Thoracic aorta (tissue), 2 donors: ENCODE results near the gene TRMT6. TPM values are rescaled to one million over a fixed set of nuclear protein-coding genes. Genes with fewer than 3 reads are reported as not detected.

Source experiments
- ATAC-seq: fragments of 150-250 bp; one replicate; pipeline ENCODE4 v1.8.0; 2017; ENCODE audit warnings: low read depth; ENCODE audit not compliant: insufficient number of reproducible peaks, low FRiP score
- DNase-seq: peaks from one replicate; pipeline ENCODE4 v3.0.0-alpha.2; 2020; ENCODE audit warnings: low spot score
- H3K27ac ChIP-seq, 2 donors: fragments of 200-600 bp; sonication (generic); 1 replicate in 1 of 2; 2 replicates in 1 of 2; pipeline ENCODE4 v1.5.1; 2016; ENCODE audit warnings: mild to moderate bottlenecking in 2 of 2, moderate library complexity in 2 of 2
- H3K27me3 ChIP-seq: fragments of 200-600 bp; sonication (generic); replicated peaks from 2 replicates; pipeline ENCODE4 v1.6.0; 2016; ENCODE audit warnings: mild to moderate bottlenecking; ENCODE audit not compliant: insufficient read depth
- H3K36me3 ChIP-seq: fragments of 200-600 bp; sonication (generic); one replicate; pipeline ENCODE4 v1.5.1; 2016
- H3K4me1 ChIP-seq, 2 donors: fragments of 200-600 bp; sonication (generic); 1 replicate in 1 of 2; 2 replicates in 1 of 2; pipeline versions ENCODE4 v1.5.1 to v1.6.0; 2016; ENCODE audit warnings: low read depth in 2 of 2, mild to moderate bottlenecking in 1 of 2; ENCODE audit not compliant: control insufficient read depth in 1 of 2
- H3K4me3 ChIP-seq: fragments of 200-600 bp; sonication (generic); 2 replicates; pipeline ENCODE4 v1.5.1; 2016; ENCODE audit warnings: mild to moderate bottlenecking
- H3K9me3 ChIP-seq: fragments of 200-600 bp; sonication (generic); 2 replicates; pipeline ENCODE4 v1.5.1; 2016
- CTCF ChIP-seq: fragments of 200-600 bp; sonication (generic); IDR thresholded peaks from one replicate; pipeline ENCODE4 v1.5.1; 2019; ENCODE audit warnings: antibody characterized with exemption
- total RNA-seq, 2 donors: library from RNA; depleted of rRNA; stranded (reverse); fragments of >200 nt; gene quantifications; one replicate each; pipeline versions ENCODE4 v1.1.0 to v1.2.3, GENCODE V29; 2016

Gene TRMT6
- total RNA-seq, 2 donors from 2014 or later: 5.0 to 10.9 TPM

- Histone ChIP-seq H3K4me3 (no peak overlapping the region), H3K9me3 (no peaks in the 10 kb centered on the region), H3K4me1 (peaks cover 0 to 8% of the 10 kb centered on the region in 2 donors), H3K36me3 (no peaks in the 10 kb centered on the region), H3K27me3 (no peaks in the 10 kb centered on the region), H3K27ac (no peak overlapping the region)
- TF ChIP-seq CTCF: no peak
- ATAC-seq (no peak), DNase-seq (no peak)
Measured at GRCh38 chr20:5971203-5971602, 20.9 kb upstream of the TRMT6 start.

GRCh38 chr20:5970381-5970780, 20.0 kb upstream of the TRMT6 start:
- TF ChIP-seq CTCF: no peak
- Histone ChIP-seq H3K27ac (no peak overlapping the region), H3K4me3 (no peak overlapping the region), H3K27me3 (no peaks in the 10 kb centered on the region), H3K9me3 (no peaks in the 10 kb centered on the region), H3K36me3 (no peaks in the 10 kb centered on the region), H3K4me1 (no peaks in the 10 kb centered on the region)
- ATAC-seq: no peak
- no peak for DNase-seq

- no peaks in the 10 kb centered on the region for H3K36me3 ChIP-seq
- H3K27ac ChIP-seq: no peak overlapping the region
- H3K4me3 ChIP-seq: no peak overlapping the region
- H3K27me3 ChIP-seq: no peaks in the 10 kb centered on the region
- no peak for TF ChIP-seq CTCF
- ATAC-seq: no peak
- no peaks in the 10 kb centered on the region for H3K4me1 ChIP-seq
- DNase-seq: no peak
- no peaks in the 10 kb centered on the region for H3K9me3 ChIP-seq
Measured at GRCh38 chr20:5969940-5970339, 19.6 kb upstream of the TRMT6 start.

GRCh38 chr20:5969348-5969935, 19.1 kb upstream of the TRMT6 start:
- no peak overlapping the region for H3K27ac ChIP-seq
- no peak for DNase-seq
- ATAC-seq: no peak
- H3K9me3 ChIP-seq: no peaks in the 10 kb centered on the region
- TF ChIP-seq CTCF: no peak
- H3K4me1 ChIP-seq: no peaks in the 10 kb centered on the region
- no peaks in the 10 kb centered on the region for H3K36me3 ChIP-seq
- H3K27me3 ChIP-seq: no peaks in the 10 kb centered on the region
- no peak overlapping the region for H3K4me3 ChIP-seq

GRCh38 chr20:5968462-5968861, 18.1 kb upstream of the TRMT6 start:
- Histone ChIP-seq H3K27me3 (no peaks in the 10 kb centered on the region), H3K4me1 (no peaks in the 10 kb centered on the region), H3K9me3 (no peaks in the 10 kb centered on the region), H3K27ac (no peak overlapping the region), H3K36me3 (no peaks in the 10 kb centered on the region), H3K4me3 (no peak overlapping the region)
- ATAC-seq (no peak), DNase-seq (no peak)
- no peak for TF ChIP-seq CTCF
